ENCODE data around the gene VPS45. TPM values are rescaled to one million over a fixed set of nuclear protein-coding genes. Genes with fewer than 3 reads are reported as not detected.
"Not testable (repeated sequence)": the region's sequence is repeated elsewhere in the genome, so short reads cannot be mapped to it uniquely, and the experiment has no call there.

VPS45 gene
- total and polyA plus RNA-seq, 3 donors from 2014 or later, result 28.4 to 50.7 (median 50.3) TPM

- no peak for DNase-seq
- Histone ChIP-seq H3K27me3 (no peaks in the 10 kb centered on the region), H3K27ac (no peak overlapping the region), H3K4me3 (no peak overlapping the region), H3K36me3 (ENCODE audit: low read depth, missing control alignments) (no peaks in the 10 kb centered on the region), H3K9me3 (no peaks in the 10 kb centered on the region), H3K4me1 (no peaks in the 10 kb centered on the region)
- TF ChIP-seq POLR2A (IDR thresholded peaks at IDR 0.05), result no peak
- intact Hi-C loops (cut with DNase I; ENCODE audit: low total_unique reads), result no loop called here
Observed at GRCh38 chr1:150127464-150127863, 59.9 kb downstream of the VPS45 start.

- Histone ChIP-seq H3K4me1 (no peaks in the 10 kb centered on the region), H3K27ac (no peak overlapping the region), H3K9me3 (no peaks in the 10 kb centered on the region), H3K36me3 (ENCODE audit: low read depth, missing control alignments) (no peaks in the 10 kb centered on the region), H3K27me3 (no peaks in the 10 kb centered on the region), H3K4me3 (no peak overlapping the region)
- TF ChIP-seq CTCF (IDR thresholded peaks at IDR 0.05), result no peak
- no peak for TF ChIP-seq POLR2A (IDR thresholded peaks at IDR 0.05)
- DNase-seq, result no peak
- intact Hi-C loops (cut with DNase I; ENCODE audit: low total_unique reads), result no loop called here
- WGBS, 2 donors, result 93% methylated on average over 7 of the region's 7 CpGs
Observed at GRCh38 chr1:150127868-150128267, 60.3 kb downstream of the VPS45 start.

- 83 to 87% methylated on average over 1 of the region's 1 CpG for WGBS, 2 donors
- intact Hi-C loops (cut with DNase I; ENCODE audit: low total_unique reads), result no loop called here
- no peak for DNase-seq
- TF ChIP-seq POLR2A (IDR thresholded peaks at IDR 0.05), result no peak
- TF ChIP-seq CTCF (IDR thresholded peaks at IDR 0.05), result no peak
- H3K4me3 ChIP-seq, result no peak overlapping the region
- H3K27me3 ChIP-seq, result no peaks in the 10 kb centered on the region
- no peaks in the 10 kb centered on the region for H3K36me3 ChIP-seq (ENCODE audit: low read depth, missing control alignments)
- H3K27ac ChIP-seq, result no peak overlapping the region
- no peaks in the 10 kb centered on the region for H3K9me3 ChIP-seq
- no peaks in the 10 kb centered on the region for H3K4me1 ChIP-seq
Observed at GRCh38 chr1:150132372-150132771, 64.8 kb downstream of the VPS45 start.

- intact Hi-C loops (cut with DNase I; ENCODE audit: low total_unique reads), result no loop called here
- 95 to 97% methylated on average over 1 of the region's 1 CpG for WGBS, 2 donors
- no peaks in the 10 kb centered on the region for H3K27me3 ChIP-seq
- H3K4me3 ChIP-seq, result no peak overlapping the region
- H3K9me3 ChIP-seq, result no peaks in the 10 kb centered on the region
- no peaks in the 10 kb centered on the region for H3K4me1 ChIP-seq
- H3K27ac ChIP-seq, result no peak overlapping the region
- TF ChIP-seq POLR2A (IDR thresholded peaks at IDR 0.05) (no peak), CTCF (IDR thresholded peaks at IDR 0.05) (no peak)
- no peaks in the 10 kb centered on the region for H3K36me3 ChIP-seq (ENCODE audit: low read depth, missing control alignments)
- no peak for DNase-seq
Observed at GRCh38 chr1:150134537-150134936, 67.0 kb downstream of the VPS45 start.

DNA sequence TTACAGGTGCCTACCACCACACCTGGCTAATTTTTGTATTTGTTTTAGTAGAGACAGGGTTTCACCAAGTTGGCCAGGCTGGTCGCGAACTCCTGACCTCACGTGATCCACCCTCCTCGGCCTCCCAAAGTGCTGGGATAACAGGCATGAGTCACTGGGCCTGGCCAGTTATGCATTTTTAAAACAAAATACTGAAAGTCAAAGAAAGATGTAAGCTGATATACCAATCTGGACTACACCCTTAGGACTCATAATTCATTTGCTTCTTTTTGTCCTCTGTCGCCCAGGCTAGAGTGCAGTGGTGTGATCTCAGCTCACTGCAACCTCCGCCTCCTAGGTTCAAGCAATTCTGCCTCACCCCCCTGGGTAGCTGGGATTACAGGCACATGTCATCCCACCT, 67.8 kb downstream of the VPS45 start:
- 92 to 95% methylated on average over 6 of the region's 6 CpGs for WGBS, 2 donors
- H3K9me3 ChIP-seq; intact Hi-C loops (cut with DNase I; ENCODE audit: low total_unique reads); DNase-seq; H3K4me3 ChIP-seq; H3K4me1 ChIP-seq; H3K36me3 ChIP-seq (ENCODE audit: low read depth, missing control alignments); H3K27me3 ChIP-seq; H3K27ac ChIP-seq: not testable (repeated sequence)

DNA sequence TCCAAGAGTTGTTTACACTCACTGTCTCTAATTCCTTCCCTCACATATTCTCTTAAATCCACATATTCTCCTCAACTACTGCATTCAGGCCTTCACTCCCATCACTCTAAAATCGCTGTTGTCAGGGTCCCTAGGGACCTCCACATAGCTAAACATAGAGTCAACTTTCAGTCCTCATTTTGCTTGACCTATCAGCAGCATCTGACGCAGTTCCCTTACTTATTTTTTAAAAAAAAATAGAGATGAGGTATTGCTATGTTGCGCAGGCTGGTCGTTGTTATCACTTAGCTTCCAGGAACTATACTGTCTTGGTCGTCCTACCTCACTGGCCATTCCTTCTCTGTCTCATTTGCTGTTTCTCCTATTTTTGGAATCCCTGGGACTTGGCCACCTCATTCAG, 70.5 kb downstream of the VPS45 start:
- Histone ChIP-seq H3K27ac (no peak overlapping the region), H3K36me3 (ENCODE audit: low read depth, missing control alignments) (no peaks in the 10 kb centered on the region), H3K27me3 (no peaks in the 10 kb centered on the region), H3K4me3 (no peak overlapping the region), H3K9me3 (no peaks in the 10 kb centered on the region), H3K4me1 (no peaks in the 10 kb centered on the region)
- no peak for TF ChIP-seq CTCF (IDR thresholded peaks at IDR 0.05)
- no peak for TF ChIP-seq POLR2A (IDR thresholded peaks at IDR 0.05)
- WGBS, 2 donors, result 73 to 82% methylated on average over 5 of the region's 5 CpGs
- DNase-seq, result no peak
- intact Hi-C loops (cut with DNase I; ENCODE audit: low total_unique reads), result no loop called here
